ENCODE results near the gene PGBD1. TPM values are rescaled to one million over a fixed set of nuclear protein-coding genes. Genes with fewer than 3 reads are reported as not detected.

Gene PGBD1
- total RNA-seq, 1 experiment from 2014 or later = 11.6 TPM

DNA sequence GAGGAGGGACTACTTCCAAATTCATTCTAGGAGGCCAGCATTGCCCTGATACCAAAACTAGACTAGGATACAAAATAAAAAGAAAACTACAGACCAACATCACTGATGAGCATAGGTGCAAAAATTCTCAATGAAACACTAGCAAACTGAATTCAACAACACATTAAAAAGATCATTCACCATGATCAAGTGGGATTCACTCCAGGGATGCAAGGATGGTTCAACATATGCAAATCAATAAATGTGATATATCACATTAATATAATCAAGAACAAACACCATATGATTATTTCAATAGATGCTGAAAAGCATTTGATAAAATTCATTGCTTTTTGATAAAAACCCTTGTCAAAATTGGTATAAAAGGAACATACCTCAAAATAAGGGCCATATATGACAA, 10.2 kb downstream of the PGBD1 start:
- TF ChIP-seq EZH2 (IDR thresholded peaks at IDR 0.05; ENCODE audit: borderline replicate concordance, low read depth, low read length, poor library complexity, severe bottlenecking) = no peak
- TF ChIP-seq, protein P1, sequence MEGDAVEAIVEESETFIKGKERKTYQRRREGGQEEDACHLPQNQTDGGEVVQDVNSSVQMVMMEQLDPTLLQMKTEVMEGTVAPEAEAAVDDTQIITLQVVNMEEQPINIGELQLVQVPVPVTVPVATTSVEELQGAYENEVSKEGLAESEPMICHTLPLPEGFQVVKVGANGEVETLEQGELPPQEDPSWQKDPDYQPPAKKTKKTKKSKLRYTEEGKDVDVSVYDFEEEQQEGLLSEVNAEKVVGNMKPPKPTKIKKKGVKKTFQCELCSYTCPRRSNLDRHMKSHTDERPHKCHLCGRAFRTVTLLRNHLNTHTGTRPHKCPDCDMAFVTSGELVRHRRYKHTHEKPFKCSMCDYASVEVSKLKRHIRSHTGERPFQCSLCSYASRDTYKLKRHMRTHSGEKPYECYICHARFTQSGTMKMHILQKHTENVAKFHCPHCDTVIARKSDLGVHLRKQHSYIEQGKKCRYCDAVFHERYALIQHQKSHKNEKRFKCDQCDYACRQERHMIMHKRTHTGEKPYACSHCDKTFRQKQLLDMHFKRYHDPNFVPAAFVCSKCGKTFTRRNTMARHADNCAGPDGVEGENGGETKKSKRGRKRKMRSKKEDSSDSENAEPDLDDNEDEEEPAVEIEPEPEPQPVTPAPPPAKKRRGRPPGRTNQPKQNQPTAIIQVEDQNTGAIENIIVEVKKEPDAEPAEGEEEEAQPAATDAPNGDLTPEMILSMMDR (conservative IDR thresholded peaks at IDR 0.05; ENCODE audit: low read depth, low read length) = no peak
- ChIA-PET POLR2A (ENCODE audit: low non-redundant PET) (no interaction called here), CTCF (no interaction called here)
- peaks cover 20% of the 10 kb centered on the region for H3K36me3 ChIP-seq (ENCODE audit: insufficient read depth, low read length, poor library complexity, severe bottlenecking)
- H3K4me1 ChIP-seq (ENCODE audit: insufficient read depth, low read length, poor library complexity, severe bottlenecking) = no peaks in the 10 kb centered on the region
- H3K27ac ChIP-seq (ENCODE audit: low read depth, low read length, poor library complexity, severe bottlenecking) = no peak overlapping the region
- BruUV-seq (replicated peaks) = no TSS peak
- no peaks in the 10 kb centered on the region for H3K9me3 ChIP-seq (ENCODE audit: low read depth, low read length, poor library complexity, severe bottlenecking)
- H3K4me3 ChIP-seq (ENCODE audit: low read depth, low read length, poor library complexity, severe bottlenecking) = no peak overlapping the region
- no peaks in the 10 kb centered on the region for H3K27me3 ChIP-seq (replicated peaks; ENCODE audit: insufficient read depth, low read depth, low read length, poor library complexity)
- no peak for DNase-seq (ENCODE audit: low spot score)
- intact Hi-C loops (cut with micrococcal nuclease; ENCODE audit: unreplicated experiment) = no loop called here

DNA sequence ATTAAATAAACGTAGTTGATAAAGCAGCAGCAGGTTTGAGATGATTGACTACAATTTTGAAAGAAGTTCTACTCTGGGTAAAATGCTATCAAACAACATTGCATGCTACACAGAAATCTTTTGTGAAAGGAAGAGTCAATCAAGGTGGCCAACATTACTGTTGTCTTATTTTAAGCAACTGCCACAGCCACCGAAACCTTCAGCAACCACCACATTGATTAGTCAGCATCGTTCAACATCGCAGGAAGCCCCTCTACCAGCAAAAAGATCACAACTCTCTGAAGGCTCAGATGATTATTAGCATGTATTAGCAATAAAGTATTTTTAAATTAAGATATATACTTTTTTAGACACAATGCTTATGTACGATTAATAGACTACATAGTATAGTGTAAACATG, 14.0 kb downstream of the PGBD1 start:
- Histone ChIP-seq H3K27ac (ENCODE audit: low read depth, low read length, poor library complexity, severe bottlenecking) (no peak overlapping the region), H3K27me3 (replicated peaks; ENCODE audit: insufficient read depth, low read depth, low read length, poor library complexity) (no peaks in the 10 kb centered on the region), H3K36me3 (ENCODE audit: insufficient read depth, low read length, poor library complexity, severe bottlenecking) (peaks cover 7% of the 10 kb centered on the region), H3K4me3 (ENCODE audit: low read depth, low read length, poor library complexity, severe bottlenecking) (no peak overlapping the region), H3K4me1 (ENCODE audit: insufficient read depth, low read length, poor library complexity, severe bottlenecking) (no peaks in the 10 kb centered on the region), H3K9me3 (ENCODE audit: low read depth, low read length, poor library complexity, severe bottlenecking) (no peaks in the 10 kb centered on the region)
- no TSS peak for BruUV-seq (replicated peaks)
- no peak for DNase-seq (ENCODE audit: low spot score)
- ChIA-PET POLR2A (ENCODE audit: low non-redundant PET) (interaction anchor here (0.6 kb wide), 1 partner anchor 247 kb away, joined by 3 read pairs; no protein-coding TSS in a partner anchor), CTCF (no interaction called here)
- intact Hi-C loops (cut with micrococcal nuclease; ENCODE audit: unreplicated experiment) = no loop called here
- TF ChIP-seq, protein P1 (conservative IDR thresholded peaks at IDR 0.05; ENCODE audit: low read depth, low read length) = no peak
- no peak for TF ChIP-seq EZH2 (IDR thresholded peaks at IDR 0.05; ENCODE audit: borderline replicate concordance, low read depth, low read length, poor library complexity, severe bottlenecking)

DNA sequence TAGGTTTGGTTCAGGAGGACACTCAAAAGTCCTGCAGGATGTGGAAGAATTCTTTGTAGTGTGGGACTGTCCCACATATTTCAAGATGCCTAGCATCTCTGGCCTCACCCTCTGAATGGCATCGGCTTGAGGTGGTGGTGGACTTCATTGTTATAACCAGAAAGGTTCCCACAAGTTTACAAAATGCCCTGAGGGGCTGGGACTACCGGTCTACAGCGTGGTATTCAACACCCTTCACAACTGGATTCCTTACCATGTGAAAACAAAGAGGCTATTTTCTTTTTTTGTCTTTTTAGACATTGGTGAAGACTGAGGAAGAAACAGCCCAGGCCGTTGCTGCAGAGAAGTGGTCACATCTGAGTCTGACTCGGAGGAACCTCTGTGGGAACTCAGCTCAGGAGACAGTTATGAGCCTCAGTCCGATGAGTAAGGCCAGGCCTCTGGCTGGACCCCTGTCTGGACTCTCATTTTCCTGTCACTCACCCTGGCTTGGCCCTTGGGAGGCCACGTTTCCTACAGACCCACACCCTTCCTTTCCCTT, 15.2 kb downstream of the PGBD1 start:
- Histone ChIP-seq H3K36me3 (ENCODE audit: insufficient read depth, low read length, poor library complexity, severe bottlenecking) (peaks cover 5% of the 10 kb centered on the region), H3K27ac (ENCODE audit: low read depth, low read length, poor library complexity, severe bottlenecking) (no peak overlapping the region), H3K27me3 (replicated peaks; ENCODE audit: insufficient read depth, low read depth, low read length, poor library complexity) (no peaks in the 10 kb centered on the region), H3K4me3 (ENCODE audit: low read depth, low read length, poor library complexity, severe bottlenecking) (no peak overlapping the region), H3K4me1 (ENCODE audit: insufficient read depth, low read length, poor library complexity, severe bottlenecking) (no peaks in the 10 kb centered on the region), H3K9me3 (ENCODE audit: low read depth, low read length, poor library complexity, severe bottlenecking) (no peaks in the 10 kb centered on the region)
- BruUV-seq (replicated peaks) = no TSS peak
- ChIA-PET CTCF (no interaction called here), POLR2A (ENCODE audit: low non-redundant PET) (no interaction called here)
- intact Hi-C loops (cut with micrococcal nuclease; ENCODE audit: unreplicated experiment) = no loop called here
- no peak for TF ChIP-seq EZH2 (IDR thresholded peaks at IDR 0.05; ENCODE audit: borderline replicate concordance, low read depth, low read length, poor library complexity, severe bottlenecking)
- TF ChIP-seq, protein P1 (conservative IDR thresholded peaks at IDR 0.05; ENCODE audit: low read depth, low read length) = no peak
- no peak for DNase-seq (ENCODE audit: low spot score)

Measured in A673 (cell line).